Colonic mucosa (tissue), 4 donors: ENCODE results near the gene LRRK2. TPM values are rescaled to one million over a fixed set of nuclear protein-coding genes. Genes with fewer than 3 reads are reported as not detected.
A peak's percentile ranks its signal among the peaks of the same experiment; 100 is the strongest.

Experiments used
- DNase-seq: peaks from one replicate; pipeline ENCODE4 v3.0.0-alpha.2; 2020
- H3K27ac ChIP-seq: fragments of 200-600 bp; one replicate; pipeline ENCODE4 v1.8.0; 2021
- H3K27me3 ChIP-seq: fragments of 200-600 bp; one replicate; pipeline ENCODE4 v1.8.0; 2021
- H3K36me3 ChIP-seq: fragments of 200-600 bp; one replicate; pipeline ENCODE4 v1.8.0; 2021
- H3K4me1 ChIP-seq: fragments of 200-600 bp; one replicate; pipeline ENCODE4 v1.8.0; 2021; ENCODE audit warnings: mild to moderate bottlenecking
- H3K4me3 ChIP-seq: fragments of 200-600 bp; one replicate; pipeline ENCODE4 v1.8.0; 2021
- H3K9ac ChIP-seq, 2 donors: one replicate each; pipeline ENCODE4 v1.7.0; 2013; ENCODE audit warnings: control low read depth in 2 of 2, low read depth in 2 of 2, low read length in 2 of 2
- H3K9me3 ChIP-seq: fragments of 200-600 bp; one replicate; pipeline ENCODE4 v1.8.0; 2021
- CTCF ChIP-seq: fragments of 200-600 bp; IDR thresholded peaks from one replicate; pipeline ENCODE4 v1.8.0; 2022; ENCODE audit warnings: antibody characterized with exemption, mild to moderate bottlenecking
- intact Hi-C: fragments of 100-400 bp; cut with DNase I; formaldehyde crosslinking; loops from one replicate; pipeline ENCODE4 v1.14.1; 2022
- total RNA-seq, 2 donors: library from RNA; stranded (reverse); fragmentation: NEBNext Ultra II Directional in 1 of 2; extraction: Animal tissue kit (Norgen Biotek cat#: 25700) in 1 of 2; gene quantifications; one replicate each; pipeline ENCODE4 v1.2.1, GENCODE V29; 2021
- donor health status: healthy.
- donor health status: DM: no; HTN: no; CAD: no.
- donor health status: DM: no; HTN: no; CAD: no.

LRRK2 gene
- total RNA-seq, 2 donors from 2014 or later = 1.7 to 4.1 TPM

- no peak for DNase-seq
- H3K4me3 ChIP-seq = no peak overlapping the region
- H3K27me3 ChIP-seq = no peaks in the 10 kb centered on the region
- no peak overlapping the region for H3K27ac ChIP-seq
- intact Hi-C loops = no loop called here
- H3K9me3 ChIP-seq = no peaks in the 10 kb centered on the region
- no peaks in the 10 kb centered on the region for H3K36me3 ChIP-seq
- no peaks in the 10 kb centered on the region for H3K4me1 ChIP-seq
- H3K9ac ChIP-seq = no peak overlapping the region
- no peak for TF ChIP-seq CTCF
Measured at GRCh38 chr12:40215982-40216381, 8.8 kb upstream of the LRRK2 start.

GRCh38 chr12:40216516-40217288, 8.1 kb upstream of the LRRK2 start:
- H3K9me3 ChIP-seq = no peaks in the 10 kb centered on the region
- DNase-seq = no peak
- no peak for TF ChIP-seq CTCF
- H3K36me3 ChIP-seq = no peaks in the 10 kb centered on the region
- H3K4me1 ChIP-seq = no peaks in the 10 kb centered on the region
- no peaks in the 10 kb centered on the region for H3K27me3 ChIP-seq
- H3K9ac ChIP-seq = no peak overlapping the region
- no peak overlapping the region for H3K27ac ChIP-seq
- intact Hi-C loops = no loop called here
- H3K4me3 ChIP-seq = no peak overlapping the region

- H3K4me1 ChIP-seq = no peaks in the 10 kb centered on the region
- DNase-seq = no peak
- no peak overlapping the region for H3K27ac ChIP-seq
- intact Hi-C loops = loop anchor here (10.0 kb wide), 1 partner anchor 65 kb away; no protein-coding TSS in a partner anchor
- H3K27me3 ChIP-seq = no peaks in the 10 kb centered on the region
- no peak for TF ChIP-seq CTCF
- H3K9me3 ChIP-seq = no peaks in the 10 kb centered on the region
- H3K9ac ChIP-seq = no peak overlapping the region
- no peak overlapping the region for H3K4me3 ChIP-seq
- no peaks in the 10 kb centered on the region for H3K36me3 ChIP-seq
Measured at GRCh38 chr12:40219760-40220159, 5.0 kb upstream of the LRRK2 start.

- no peak overlapping the region for H3K27ac ChIP-seq
Measured at GRCh38 chr12:40222247-40222646, 2.5 kb upstream of the LRRK2 start.

GRCh38 chr12:40223646-40224045, 1.2 kb upstream of the LRRK2 start:
- Histone ChIP-seq H3K27ac (no peak overlapping the region), H3K36me3 (no peaks in the 10 kb centered on the region), H3K4me3 (no peak overlapping the region), H3K9ac (peak overlapping the region in 1 of 2 donors; percentile 59), H3K4me1 (no peaks in the 10 kb centered on the region), H3K9me3 (no peaks in the 10 kb centered on the region), H3K27me3 (no peaks in the 10 kb centered on the region)
- DNase-seq = no peak
- intact Hi-C loops = loop anchor here (10.0 kb wide), 1 partner anchor 69 kb away; no protein-coding TSS in a partner anchor
- no peak for TF ChIP-seq CTCF

More at GRCh38 chr12:40222247-40222646, 2.5 kb upstream of the LRRK2 start:
- no peak overlapping the region for H3K4me3 ChIP-seq
- intact Hi-C loops = loop anchor here (10.0 kb wide), 1 partner anchor 67 kb away; no protein-coding TSS in a partner anchor
- H3K4me1 ChIP-seq = no peaks in the 10 kb centered on the region
- H3K9ac ChIP-seq = no peak overlapping the region
- no peak for DNase-seq
- no peaks in the 10 kb centered on the region for H3K27me3 ChIP-seq
- H3K9me3 ChIP-seq = no peaks in the 10 kb centered on the region
- H3K36me3 ChIP-seq = no peaks in the 10 kb centered on the region
- no peak for TF ChIP-seq CTCF
